GM12892 (cell line): ENCODE results near the gene SRP9.

Experiments used
- POLR2A ChIP-seq: IDR thresholded peaks from 2 replicates; pipeline ENCODE4 v1.6.1; 2011; ENCODE audit warnings: low read depth, low read length, control low read depth
- POLR2AphosphoS5 ChIP-seq: IDR thresholded peaks from 2 replicates; pipeline ENCODE4 v1.6.1; 2011; ENCODE audit warnings: low read depth, low read length, control low read depth
- TAF1 ChIP-seq: IDR thresholded peaks from 2 replicates; pipeline ENCODE4 v1.6.1; 2011; ENCODE audit warnings: low read depth, mild to moderate bottlenecking, control low read depth, low read length, borderline replicate concordance

DNA sequence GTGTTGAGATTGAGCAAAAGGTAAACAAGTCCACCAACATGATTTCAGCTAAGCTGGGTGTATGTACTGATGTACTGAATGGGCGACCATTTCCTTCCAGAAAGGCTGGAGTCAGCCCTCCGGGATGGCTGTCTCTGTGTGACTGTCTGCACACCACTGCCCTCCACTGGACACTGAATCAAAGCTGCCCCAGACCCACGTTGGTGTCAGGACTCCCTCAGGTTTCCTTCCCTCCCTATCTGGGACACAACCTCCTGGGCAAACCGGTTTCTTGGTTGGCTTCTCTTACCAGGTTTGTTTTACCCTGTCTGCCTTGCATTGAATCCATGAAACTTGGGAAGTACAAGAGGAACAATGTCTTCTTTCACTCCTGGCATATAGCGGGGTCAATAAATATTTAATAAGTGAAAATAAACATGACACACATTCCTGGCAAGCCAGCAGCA, 5.3 kb upstream of the SRP9 start:
- no peak for TF ChIP-seq POLR2A
- TF ChIP-seq POLR2AphosphoS5: no peak
- no peak for TF ChIP-seq TAF1
